Non-pigmented ciliary epithelial cell (primary cell): ENCODE measurements around the gene EPHA3.

Source experiments
- DNase-seq: peaks from one replicate; pipeline ENCODE4 v3.0.0-alpha.2; 2010; ENCODE audit warnings: low read depth

The EPHA3 gene

GRCh38 chr3:89447243-89447642, 339.8 kb downstream of the EPHA3 start:
- DNase-seq = no peak

GRCh38 chr3:89449086-89449485, 341.7 kb downstream of the EPHA3 start:
- DNase-seq = no peak

GRCh38 chr3:89452066-89452465, 344.6 kb downstream of the EPHA3 start:
- no peak for DNase-seq

GRCh38 chr3:89455240-89455639, 347.8 kb downstream of the EPHA3 start:
- DNase-seq = no peak

GRCh38 chr3:89467898-89468363, 360.5 kb downstream of the EPHA3 start:
- DNase-seq = no peak

- no peak for DNase-seq
Observed at GRCh38 chr3:89472101-89472500, 364.7 kb downstream of the EPHA3 start.

GRCh38 chr3:89474333-89475130, 367.1 kb downstream of the EPHA3 start:
- DNase-seq = no peak

- no peak for DNase-seq
Observed at GRCh38 chr3:89488800-89489580, 381.6 kb downstream of the EPHA3 start.

- no peak for DNase-seq
Observed at GRCh38 chr3:89490129-89490528, 382.7 kb downstream of the EPHA3 start.

- no peak for DNase-seq
Observed at GRCh38 chr3:89494734-89495133, 387.3 kb downstream of the EPHA3 start.

GRCh38 chr3:89503891-89504391, 396.5 kb downstream of the EPHA3 start:
- DNase-seq = no peak

GRCh38 chr3:89504432-89504831, 397.0 kb downstream of the EPHA3 start:
- no peak for DNase-seq

- no peak for DNase-seq
Observed at GRCh38 chr3:89506462-89507103, 399.2 kb downstream of the EPHA3 start.

GRCh38 chr3:89521328-89521727, 413.9 kb downstream of the EPHA3 start:
- DNase-seq = no peak

GRCh38 chr3:89522155-89522554, 414.7 kb downstream of the EPHA3 start:
- DNase-seq = no peak

- no peak for DNase-seq
Observed at GRCh38 chr3:89525609-89526008, 418.2 kb downstream of the EPHA3 start.

GRCh38 chr3:89527736-89528305, 420.4 kb downstream of the EPHA3 start:
- no peak for DNase-seq
